Measurements from ENCODE around the gene LILRA6.
"Not testable (repeated sequence)": the region's sequence is repeated elsewhere in the genome, so short reads cannot be mapped to it uniquely, and the experiment has no call there.

The LILRA6 gene

GRCh38 chr19:54207193-54207592 lies 35.4 kb downstream of the LILRA6 start:
- H3K4me1 ChIP-seq (ENCODE audit: control insufficient read depth in 1 of 2, insufficient read depth in 2 of 2, low read length in 2 of 2): peaks cover 19 to 27% of the 10 kb centered on the region in 2 experiments
- not testable (repeated sequence) for H3K4me3 ChIP-seq (ENCODE audit: low read depth, low read length); H3K79me1 ChIP-seq (ENCODE audit: low read length); H3K9me3 ChIP-seq (ENCODE audit: insufficient read depth, low read depth, low read length); H2BK12ac ChIP-seq (ENCODE audit: low read length); H4K12ac ChIP-seq (ENCODE audit: low read depth, low read length); H4K91ac ChIP-seq (ENCODE audit: low read depth, low read length); DNase-seq; H3K4me2 ChIP-seq (ENCODE audit: low read length); H2AK5ac ChIP-seq (ENCODE audit: low read length); H3K14ac ChIP-seq (ENCODE audit: low read length); H2AFZ ChIP-seq (ENCODE audit: insufficient read depth, low read length, poor library complexity); H3K27ac ChIP-seq (ENCODE audit: low read depth, low read length); H3K18ac ChIP-seq (ENCODE audit: low read length); H3K9ac ChIP-seq (ENCODE audit: low read length); H3K79me2 ChIP-seq (ENCODE audit: control insufficient read depth, insufficient read depth, low read length, poor library complexity); H3K27me3 ChIP-seq (ENCODE audit: insufficient read depth, low read length); H2BK5ac ChIP-seq (ENCODE audit: low read depth, low read length, poor library complexity); H2BK120ac ChIP-seq (ENCODE audit: insufficient read depth, low read length, poor library complexity); H3K23ac ChIP-seq (ENCODE audit: low read length); H3K4ac ChIP-seq (ENCODE audit: low read depth, low read length); H4K8ac ChIP-seq (ENCODE audit: low read depth, low read length)
- WGBS (ENCODE audit: extremely low coverage, insufficient coverage, insufficient read length): no CpG with 5 or more reads among the region's 23 CpGs
- H3K36me3 ChIP-seq (ENCODE audit: control insufficient read depth in 1 of 2, insufficient read depth in 2 of 2, low read length in 2 of 2): peaks cover 54 to 81% of the 10 kb centered on the region in 2 experiments

GRCh38 chr19:54206831-54207177 lies 35.8 kb downstream of the LILRA6 start:
- Histone ChIP-seq H3K18ac (ENCODE audit: low read length) (no peak overlapping the region), H3K79me2 (ENCODE audit: control insufficient read depth, insufficient read depth, low read length, poor library complexity) (peaks cover 12% of the 10 kb centered on the region), H4K91ac (ENCODE audit: low read depth, low read length) (no peak overlapping the region), H2BK5ac (ENCODE audit: low read depth, low read length, poor library complexity) (no peak overlapping the region), H3K27ac (ENCODE audit: low read depth, low read length) (no peak overlapping the region), H3K23ac (ENCODE audit: low read length) (no peak overlapping the region), H4K12ac (ENCODE audit: low read depth, low read length) (no peak overlapping the region), H3K27me3 (ENCODE audit: insufficient read depth, low read length) (no peaks in the 10 kb centered on the region), H3K36me3 (ENCODE audit: control insufficient read depth in 1 of 2, insufficient read depth in 2 of 2, low read length in 2 of 2) (peaks cover 58 to 85% of the 10 kb centered on the region in 2 experiments), H3K9ac (ENCODE audit: low read length) (no peak overlapping the region), H3K4me2 (ENCODE audit: low read length) (no peak overlapping the region), H3K79me1 (ENCODE audit: low read length) (no peaks in the 10 kb centered on the region), H3K4ac (ENCODE audit: low read depth, low read length) (no peak overlapping the region), H3K4me1 (ENCODE audit: control insufficient read depth in 1 of 2, insufficient read depth in 2 of 2, low read length in 2 of 2) (peaks cover 23 to 27% of the 10 kb centered on the region in 2 experiments), H4K8ac (ENCODE audit: low read depth, low read length) (no peak overlapping the region), H3K4me3 (ENCODE audit: low read depth, low read length) (no peak overlapping the region), H3K9me3 (ENCODE audit: insufficient read depth, low read depth, low read length) (no peaks in the 10 kb centered on the region), H2AFZ (ENCODE audit: insufficient read depth, low read length, poor library complexity) (no peak overlapping the region), H2AK5ac (ENCODE audit: low read length) (no peak overlapping the region), H2BK12ac (ENCODE audit: low read length) (no peak overlapping the region), H3K14ac (ENCODE audit: low read length) (no peak overlapping the region), H2BK120ac (ENCODE audit: insufficient read depth, low read length, poor library complexity) (no peak overlapping the region)
- no peak for DNase-seq
- no CpG with 5 or more reads among the region's 13 CpGs for WGBS (ENCODE audit: extremely low coverage, insufficient coverage, insufficient read length)

GRCh38 chr19:54206030-54206830 lies 36.4 kb downstream of the LILRA6 start:
- Histone ChIP-seq H2BK5ac (ENCODE audit: low read depth, low read length, poor library complexity) (no peak overlapping the region), H2BK12ac (ENCODE audit: low read length) (no peak overlapping the region), H3K36me3 (ENCODE audit: control insufficient read depth in 1 of 2, insufficient read depth in 2 of 2, low read length in 2 of 2) (peaks cover 60 to 87% of the 10 kb centered on the region in 2 experiments), H4K12ac (ENCODE audit: low read depth, low read length) (no peak overlapping the region), H3K9me3 (ENCODE audit: insufficient read depth, low read depth, low read length) (no peaks in the 10 kb centered on the region), H2AFZ (ENCODE audit: insufficient read depth, low read length, poor library complexity) (no peak overlapping the region), H3K14ac (ENCODE audit: low read length) (no peak overlapping the region), H4K91ac (ENCODE audit: low read depth, low read length) (no peak overlapping the region), H2AK5ac (ENCODE audit: low read length) (no peak overlapping the region), H4K8ac (ENCODE audit: low read depth, low read length) (no peak overlapping the region), H3K4me1 (ENCODE audit: control insufficient read depth in 1 of 2, insufficient read depth in 2 of 2, low read length in 2 of 2) (peaks cover 27% of the 10 kb centered on the region in 2 experiments), H3K4me2 (ENCODE audit: low read length) (no peak overlapping the region), H3K79me2 (ENCODE audit: control insufficient read depth, insufficient read depth, low read length, poor library complexity) (peaks cover 17% of the 10 kb centered on the region), H3K18ac (ENCODE audit: low read length) (no peak overlapping the region), H2BK120ac (ENCODE audit: insufficient read depth, low read length, poor library complexity) (no peak overlapping the region), H3K4me3 (ENCODE audit: low read depth, low read length) (no peak overlapping the region), H3K4ac (ENCODE audit: low read depth, low read length) (no peak overlapping the region), H3K79me1 (ENCODE audit: low read length) (peaks cover 1% of the 10 kb centered on the region), H3K9ac (ENCODE audit: low read length) (no peak overlapping the region), H3K23ac (ENCODE audit: low read length) (no peak overlapping the region), H3K27me3 (ENCODE audit: insufficient read depth, low read length) (no peaks in the 10 kb centered on the region), H3K27ac (ENCODE audit: low read depth, low read length) (no peak overlapping the region)
- no peak for DNase-seq
- no CpG with 5 or more reads among the region's 27 CpGs for WGBS (ENCODE audit: extremely low coverage, insufficient coverage, insufficient read length)

- H3K4ac ChIP-seq (ENCODE audit: low read depth, low read length): no peak overlapping the region
- H2BK5ac ChIP-seq (ENCODE audit: low read depth, low read length, poor library complexity): no peak overlapping the region
- H3K23ac ChIP-seq (ENCODE audit: low read length): no peak overlapping the region
- H3K14ac ChIP-seq (ENCODE audit: low read length): no peak overlapping the region
- H2AFZ ChIP-seq (ENCODE audit: insufficient read depth, low read length, poor library complexity): no peak overlapping the region
- no peak overlapping the region for H2BK12ac ChIP-seq (ENCODE audit: low read length)
- no peak overlapping the region for H3K27ac ChIP-seq (ENCODE audit: low read depth, low read length)
- peaks cover 26% of the 10 kb centered on the region for H3K79me2 ChIP-seq (ENCODE audit: control insufficient read depth, insufficient read depth, low read length, poor library complexity)
- no peak overlapping the region for H2AK5ac ChIP-seq (ENCODE audit: low read length)
- peaks cover 26 to 27% of the 10 kb centered on the region in 2 experiments for H3K4me1 ChIP-seq (ENCODE audit: control insufficient read depth in 1 of 2, insufficient read depth in 2 of 2, low read length in 2 of 2)
- H3K27me3 ChIP-seq (ENCODE audit: insufficient read depth, low read length): no peaks in the 10 kb centered on the region
- no peak overlapping the region for H3K4me3 ChIP-seq (ENCODE audit: low read depth, low read length)
- H3K36me3 ChIP-seq (ENCODE audit: control insufficient read depth in 1 of 2, insufficient read depth in 2 of 2, low read length in 2 of 2): peaks cover 62 to 79% of the 10 kb centered on the region in 2 experiments
- no peaks in the 10 kb centered on the region for H3K9me3 ChIP-seq (ENCODE audit: insufficient read depth, low read depth, low read length)
- H3K9ac ChIP-seq (ENCODE audit: low read length): no peak overlapping the region
- peaks cover 11% of the 10 kb centered on the region for H3K79me1 ChIP-seq (ENCODE audit: low read length)
- DNase-seq: no peak
- no peak overlapping the region for H2BK120ac ChIP-seq (ENCODE audit: insufficient read depth, low read length, poor library complexity)
- no peak overlapping the region for H4K91ac ChIP-seq (ENCODE audit: low read depth, low read length)
- no peak overlapping the region for H3K4me2 ChIP-seq (ENCODE audit: low read length)
- WGBS (ENCODE audit: extremely low coverage, insufficient coverage, insufficient read length): no CpG with 5 or more reads among the region's 4 CpGs
- H4K12ac ChIP-seq (ENCODE audit: low read depth, low read length): no peak overlapping the region
- H4K8ac ChIP-seq (ENCODE audit: low read depth, low read length): no peak overlapping the region
- H3K18ac ChIP-seq (ENCODE audit: low read length): no peak overlapping the region
Measured at GRCh38 chr19:54204767-54205468, 37.7 kb downstream of the LILRA6 start.
